ENCODE data around the gene LMBR1.
"Not testable (repeated sequence)": the region's sequence is repeated elsewhere in the genome, so short reads cannot be mapped to it uniquely, and the experiment has no call there.

LMBR1 gene

DNA sequence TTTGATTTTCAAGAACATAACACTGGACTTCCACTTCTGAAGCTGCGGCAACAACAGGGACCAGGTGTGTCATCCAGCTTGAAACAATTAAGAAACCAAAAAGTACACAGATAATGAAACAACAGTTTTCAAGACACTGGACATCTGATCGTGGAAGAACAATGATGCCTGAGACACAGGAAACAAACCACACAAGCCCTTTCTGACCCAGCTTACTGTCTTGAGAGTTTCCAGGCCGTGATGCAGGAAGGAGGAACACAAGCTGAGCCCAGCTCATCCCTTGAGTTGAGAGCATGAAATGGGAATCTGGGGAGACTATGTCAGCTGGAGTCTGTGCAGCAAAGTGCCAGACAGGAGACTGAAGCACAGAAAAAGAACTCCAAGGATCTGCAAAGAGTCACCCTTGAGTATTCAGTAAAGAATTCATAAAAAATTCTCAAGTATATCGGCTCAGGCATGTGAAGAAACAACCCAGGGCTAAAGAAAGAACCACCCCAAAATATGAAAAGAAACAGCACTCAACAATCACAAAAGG is 160.8 kb downstream of the LMBR1 start:
- Histone ChIP-seq H3K79me2 (ENCODE audit: control insufficient read depth, insufficient read depth, low read length, unreplicated experiment) (no peaks in the 10 kb centered on the region), H3K4me1 (ENCODE audit: control insufficient read depth, insufficient read depth, low read length, unreplicated experiment) (no peaks in the 10 kb centered on the region), H3K36me3 (ENCODE audit: insufficient read depth, low read length) (peaks cover 21% of the 10 kb centered on the region), H3K27me3 (ENCODE audit: insufficient read depth, low read length) (no peaks in the 10 kb centered on the region), H3K27ac (ENCODE audit: low read depth, low read length) (no peak overlapping the region), H3K4me3 (ENCODE audit: low read depth, low read length) (no peak overlapping the region), H2AFZ (ENCODE audit: low read length, unreplicated experiment) (no peak overlapping the region)

GRCh38 chr7:156731651-156732050 is 161.3 kb downstream of the LMBR1 start:
- no peak overlapping the region for H2AFZ ChIP-seq (ENCODE audit: low read length, unreplicated experiment)
- no peak overlapping the region for H3K27ac ChIP-seq (ENCODE audit: low read depth, low read length)
- H3K4me3 ChIP-seq (ENCODE audit: low read depth, low read length) = no peak overlapping the region
- no peaks in the 10 kb centered on the region for H3K27me3 ChIP-seq (ENCODE audit: insufficient read depth, low read length)
- H3K79me2 ChIP-seq (ENCODE audit: control insufficient read depth, insufficient read depth, low read length, unreplicated experiment) = no peaks in the 10 kb centered on the region
- H3K4me1 ChIP-seq (ENCODE audit: control insufficient read depth, insufficient read depth, low read length, unreplicated experiment) = no peaks in the 10 kb centered on the region
- peaks cover 21% of the 10 kb centered on the region for H3K36me3 ChIP-seq (ENCODE audit: insufficient read depth, low read length)

GRCh38 chr7:156725936-156726335 is 167.0 kb downstream of the LMBR1 start:
- Histone ChIP-seq H3K4me1 (ENCODE audit: control insufficient read depth, insufficient read depth, low read length, unreplicated experiment) (no peaks in the 10 kb centered on the region), H3K79me2 (ENCODE audit: control insufficient read depth, insufficient read depth, low read length, unreplicated experiment) (no peaks in the 10 kb centered on the region), H3K4me3 (ENCODE audit: low read depth, low read length) (no peak overlapping the region), H3K27me3 (ENCODE audit: insufficient read depth, low read length) (no peaks in the 10 kb centered on the region), H3K27ac (ENCODE audit: low read depth, low read length) (no peak overlapping the region), H3K36me3 (ENCODE audit: insufficient read depth, low read length) (no peaks in the 10 kb centered on the region), H2AFZ (ENCODE audit: low read length, unreplicated experiment) (no peak overlapping the region)

DNA sequence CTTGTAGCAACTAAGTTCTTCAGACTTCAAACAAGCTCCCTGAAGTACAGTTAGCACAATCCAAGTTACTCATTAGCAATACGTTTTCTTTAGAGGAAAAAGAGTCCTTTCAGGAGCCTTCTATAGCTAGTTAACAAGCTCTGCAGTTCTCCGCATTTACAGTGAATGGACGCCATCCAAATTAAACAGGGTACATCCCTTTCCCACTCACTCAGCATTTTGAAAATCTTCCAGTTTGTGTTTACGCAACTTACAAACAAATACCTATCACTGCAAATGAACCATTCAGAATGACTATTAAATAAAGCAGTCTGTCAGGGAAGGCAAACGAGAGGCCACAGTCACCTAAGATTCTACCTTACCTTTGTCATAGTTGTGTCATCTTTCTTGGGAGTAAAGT is 167.9 kb downstream of the LMBR1 start:
- H3K79me2 ChIP-seq (ENCODE audit: control insufficient read depth, insufficient read depth, low read length, unreplicated experiment) = no peaks in the 10 kb centered on the region
- no peaks in the 10 kb centered on the region for H3K36me3 ChIP-seq (ENCODE audit: insufficient read depth, low read length)
- H3K27ac ChIP-seq (ENCODE audit: low read depth, low read length) = no peak overlapping the region

GRCh38 chr7:156722043-156722826 is 170.7 kb downstream of the LMBR1 start:
- H3K36me3 ChIP-seq (ENCODE audit: insufficient read depth, low read length) = no peaks in the 10 kb centered on the region
- H3K4me3 ChIP-seq (ENCODE audit: low read depth, low read length) = no peak overlapping the region
- no peaks in the 10 kb centered on the region for H3K4me1 ChIP-seq (ENCODE audit: control insufficient read depth, insufficient read depth, low read length, unreplicated experiment)
- no peak overlapping the region for H2AFZ ChIP-seq (ENCODE audit: low read length, unreplicated experiment)
- no peak overlapping the region for H3K27ac ChIP-seq (ENCODE audit: low read depth, low read length)
- H3K27me3 ChIP-seq (ENCODE audit: insufficient read depth, low read length) = no peaks in the 10 kb centered on the region
- H3K79me2 ChIP-seq (ENCODE audit: control insufficient read depth, insufficient read depth, low read length, unreplicated experiment) = no peaks in the 10 kb centered on the region

More for the DNA sequence above, 167.9 kb downstream of the LMBR1 start:
- Histone ChIP-seq H3K4me3 (ENCODE audit: low read depth, low read length) (no peak overlapping the region), H3K27me3 (ENCODE audit: insufficient read depth, low read length) (no peaks in the 10 kb centered on the region), H3K4me1 (ENCODE audit: control insufficient read depth, insufficient read depth, low read length, unreplicated experiment) (no peaks in the 10 kb centered on the region), H2AFZ (ENCODE audit: low read length, unreplicated experiment) (no peak overlapping the region)

DNA sequence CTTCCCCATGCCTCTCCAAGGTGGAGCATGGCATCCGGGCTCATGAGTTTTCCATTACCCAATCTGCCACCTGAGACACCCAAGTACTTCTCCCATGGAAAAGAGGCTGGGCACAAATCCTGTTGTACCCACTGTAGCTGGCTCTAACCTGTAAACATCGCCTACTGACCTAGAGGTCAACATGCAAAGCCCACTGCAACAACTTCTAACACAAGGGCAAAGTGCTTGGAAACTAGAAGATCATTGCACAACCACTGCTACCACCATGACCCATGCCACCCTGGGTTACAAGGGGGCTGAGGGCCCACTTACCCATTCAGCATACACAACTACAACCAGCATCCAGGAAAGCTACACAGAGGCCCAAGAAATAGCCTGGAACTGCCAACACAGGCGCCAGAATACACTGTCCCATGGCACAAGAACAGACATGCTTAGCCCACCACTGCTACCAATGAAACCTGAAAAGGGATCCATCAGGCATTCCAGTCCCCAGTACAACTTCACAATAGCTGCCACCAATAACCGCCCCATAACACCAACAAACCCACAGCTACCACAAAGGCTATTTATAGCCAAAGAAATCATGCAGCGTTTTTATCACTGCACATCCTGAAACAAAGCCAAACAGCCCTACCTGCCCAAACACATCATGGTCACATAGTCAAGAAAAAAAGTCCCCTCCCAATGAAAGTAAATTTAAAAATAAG is 189.1 kb downstream of the LMBR1 start:
- H3K4me3 ChIP-seq (ENCODE audit: low read depth, low read length) = no peak overlapping the region
- no peaks in the 10 kb centered on the region for H3K36me3 ChIP-seq (ENCODE audit: insufficient read depth, low read length)
- H3K79me2 ChIP-seq (ENCODE audit: control insufficient read depth, insufficient read depth, low read length, unreplicated experiment) = no peaks in the 10 kb centered on the region
- no peak overlapping the region for H2AFZ ChIP-seq (ENCODE audit: low read length, unreplicated experiment)
- H3K27ac ChIP-seq (ENCODE audit: low read depth, low read length) = no peak overlapping the region
- H3K4me1 ChIP-seq (ENCODE audit: control insufficient read depth, insufficient read depth, low read length, unreplicated experiment) = no peaks in the 10 kb centered on the region
- no peaks in the 10 kb centered on the region for H3K27me3 ChIP-seq (ENCODE audit: insufficient read depth, low read length)

DNA sequence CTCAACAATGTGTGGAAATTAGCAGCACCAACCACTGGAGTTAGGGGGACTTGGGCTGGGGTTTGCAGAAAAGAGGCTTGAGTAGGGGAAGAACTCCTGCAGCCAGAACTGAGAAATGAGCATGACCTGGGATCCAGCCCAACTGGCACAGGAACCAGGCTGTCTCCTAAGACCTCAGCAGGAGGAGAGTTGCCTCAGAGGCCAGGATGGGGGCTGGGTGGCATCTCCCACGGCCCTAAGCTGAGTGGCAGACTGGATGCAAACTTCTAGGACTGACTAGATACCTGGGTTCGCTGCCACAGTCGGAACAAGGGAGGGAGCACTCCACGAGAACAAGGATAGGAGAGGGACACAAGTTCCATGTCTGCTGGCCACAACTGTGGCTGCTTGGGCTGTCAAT is 189.8 kb downstream of the LMBR1 start:
- Histone ChIP-seq H3K27me3 (ENCODE audit: insufficient read depth, low read length) (no peaks in the 10 kb centered on the region), H3K36me3 (ENCODE audit: insufficient read depth, low read length) (no peaks in the 10 kb centered on the region), H3K4me3 (ENCODE audit: low read depth, low read length) (no peak overlapping the region), H3K79me2 (ENCODE audit: control insufficient read depth, insufficient read depth, low read length, unreplicated experiment) (no peaks in the 10 kb centered on the region), H2AFZ (ENCODE audit: low read length, unreplicated experiment) (no peak overlapping the region), H3K4me1 (ENCODE audit: control insufficient read depth, insufficient read depth, low read length, unreplicated experiment) (no peaks in the 10 kb centered on the region), H3K27ac (ENCODE audit: low read depth, low read length) (no peak overlapping the region)

DNA sequence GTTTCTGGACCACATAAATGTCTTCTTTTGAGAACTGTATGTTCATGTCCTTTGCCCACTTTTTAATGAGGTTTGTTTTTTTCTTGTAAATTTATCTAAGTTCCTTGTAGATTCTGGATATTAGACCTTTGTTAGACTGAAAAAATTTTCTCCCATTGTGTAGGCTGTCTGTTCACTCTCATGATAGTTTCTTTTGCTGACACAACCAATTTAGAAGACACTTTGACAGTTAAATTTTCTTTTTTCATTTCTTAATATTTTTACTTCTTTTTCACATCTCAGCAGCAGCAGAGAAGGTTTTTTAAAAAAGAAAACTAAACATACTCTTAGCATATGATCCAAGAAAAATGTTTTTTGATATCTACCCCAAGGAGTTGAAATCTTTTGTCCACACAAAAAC is 190.6 kb downstream of the LMBR1 start:
- H3K36me3 ChIP-seq (ENCODE audit: insufficient read depth, low read length) = no peaks in the 10 kb centered on the region

DNA sequence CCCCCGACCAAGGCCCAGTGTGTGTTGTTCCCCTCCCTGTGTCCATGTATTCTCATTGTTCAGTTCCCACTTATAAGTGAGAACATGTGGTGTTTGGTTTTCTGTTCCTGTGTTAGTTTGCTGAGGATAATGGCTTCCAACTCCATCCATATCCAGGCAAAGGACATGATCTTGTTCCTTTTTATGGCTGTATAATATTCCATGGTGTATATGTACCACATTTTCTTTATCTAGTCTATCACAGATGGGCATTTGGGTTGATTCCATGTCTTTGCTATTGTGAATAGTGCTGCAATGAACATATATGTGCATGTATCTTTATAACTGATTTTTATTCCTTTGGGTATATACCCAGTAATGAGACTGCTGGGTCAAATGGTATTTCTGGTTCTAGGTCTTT is 191.2 kb downstream of the LMBR1 start:
- not testable (repeated sequence) for H3K27me3 ChIP-seq (ENCODE audit: insufficient read depth, low read length); H3K27ac ChIP-seq (ENCODE audit: low read depth, low read length); H3K4me3 ChIP-seq (ENCODE audit: low read depth, low read length); H3K4me1 ChIP-seq (ENCODE audit: control insufficient read depth, insufficient read depth, low read length, unreplicated experiment); H3K79me2 ChIP-seq (ENCODE audit: control insufficient read depth, insufficient read depth, low read length, unreplicated experiment); H2AFZ ChIP-seq (ENCODE audit: low read length, unreplicated experiment); H3K36me3 ChIP-seq (ENCODE audit: insufficient read depth, low read length)

More for the DNA sequence above, 190.6 kb downstream of the LMBR1 start:
- Histone ChIP-seq H3K4me3 (ENCODE audit: low read depth, low read length) (no peak overlapping the region), H3K27ac (ENCODE audit: low read depth, low read length) (no peak overlapping the region), H3K27me3 (ENCODE audit: insufficient read depth, low read length) (no peaks in the 10 kb centered on the region), H3K4me1 (ENCODE audit: control insufficient read depth, insufficient read depth, low read length, unreplicated experiment) (no peaks in the 10 kb centered on the region), H2AFZ (ENCODE audit: low read length, unreplicated experiment) (no peak overlapping the region), H3K79me2 (ENCODE audit: control insufficient read depth, insufficient read depth, low read length, unreplicated experiment) (no peaks in the 10 kb centered on the region)

DNA sequence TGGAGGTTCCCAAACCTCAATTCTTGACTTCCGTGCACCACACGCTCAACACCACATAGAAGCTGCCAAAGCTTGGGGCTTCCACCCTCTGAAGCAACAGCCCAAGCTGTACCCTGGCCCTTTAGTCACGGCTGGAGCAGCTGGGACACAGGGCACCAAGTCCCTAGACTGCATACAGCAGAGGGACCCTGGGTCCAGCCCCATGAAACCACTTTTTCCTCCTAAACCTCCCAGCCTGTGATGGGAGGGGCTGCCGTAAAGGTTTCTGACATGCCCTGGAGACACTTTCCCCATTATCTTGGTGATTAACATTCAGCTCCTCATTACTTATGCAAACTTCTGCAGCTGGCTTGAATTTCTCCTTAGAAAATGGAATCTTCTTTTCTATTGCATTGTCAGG is 194.5 kb downstream of the LMBR1 start:
- H3K27ac ChIP-seq (ENCODE audit: low read depth, low read length); H3K27me3 ChIP-seq (ENCODE audit: insufficient read depth, low read length); H3K36me3 ChIP-seq (ENCODE audit: insufficient read depth, low read length); H3K4me1 ChIP-seq (ENCODE audit: control insufficient read depth, insufficient read depth, low read length, unreplicated experiment); H3K4me3 ChIP-seq (ENCODE audit: low read depth, low read length); H3K79me2 ChIP-seq (ENCODE audit: control insufficient read depth, insufficient read depth, low read length, unreplicated experiment); H2AFZ ChIP-seq (ENCODE audit: low read length, unreplicated experiment): not testable (repeated sequence)

GRCh38 chr7:156697283-156697682 is 195.7 kb downstream of the LMBR1 start:
- H3K36me3 ChIP-seq (ENCODE audit: insufficient read depth, low read length); H3K4me1 ChIP-seq (ENCODE audit: control insufficient read depth, insufficient read depth, low read length, unreplicated experiment); H3K27ac ChIP-seq (ENCODE audit: low read depth, low read length); H3K4me3 ChIP-seq (ENCODE audit: low read depth, low read length); H3K79me2 ChIP-seq (ENCODE audit: control insufficient read depth, insufficient read depth, low read length, unreplicated experiment); H2AFZ ChIP-seq (ENCODE audit: low read length, unreplicated experiment); H3K27me3 ChIP-seq (ENCODE audit: insufficient read depth, low read length): not testable (repeated sequence)
